Activated B cell treated with CpG ODN at 0.5 μM for 24 hours (primary cell): ENCODE measurements around the gene OTULINL. TPM values are rescaled to one million over a fixed set of nuclear protein-coding genes. Genes with fewer than 3 reads are reported as not detected.

Experiments
- ATAC-seq: fragments of 200-7000 bp; cut with Tn5 transposase; one replicate; pipeline ENCODE4 v1.10.0; 2021; ENCODE audit warnings: low read depth, mild to moderate bottlenecking, moderate library complexity
- CTCF ChIA-PET: fragments of 350-600 bp; sonication (Branson Sonifier 250); formaldehyde crosslinking; loops from one replicate; lab custom pipeline; 2021; ENCODE audit warnings: antibody characterized with exemption; lab: Charles Lee
- POLR2A ChIA-PET: fragments of 350-600 bp; sonication (Branson Sonifier 250); formaldehyde crosslinking; loops from one replicate; lab custom pipeline; 2021; ENCODE audit warnings: antibody characterized with exemption; lab: Charles Lee
- DNase-seq: peaks from one replicate; pipeline ENCODE4 v3.0.0; 2022
- H3K27ac Mint-ChIP-seq: one replicate; pipeline ENCODE4 v1.8.0; 2020; ENCODE audit warnings: mixed read lengths
- H3K27me3 Mint-ChIP-seq: one replicate; pipeline ENCODE4 v1.8.0; 2021; ENCODE audit warnings: mixed read lengths
- H3K36me3 Mint-ChIP-seq: one replicate; pipeline ENCODE4 v1.8.0; 2021; ENCODE audit warnings: low read depth, mixed read lengths
- H3K4me1 Mint-ChIP-seq: one replicate; pipeline ENCODE4 v1.8.0; 2021; ENCODE audit warnings: mixed read lengths
- H3K4me3 Mint-ChIP-seq: one replicate; pipeline ENCODE4 v1.8.0; 2020; ENCODE audit warnings: mild to moderate bottlenecking, mixed read lengths
- H3K9me3 Mint-ChIP-seq: one replicate; pipeline ENCODE4 v1.8.0; 2020; ENCODE audit warnings: mixed read lengths
- intact Hi-C: fragments of 100-400 bp; cut with micrococcal nuclease; formaldehyde crosslinking; loops from one replicate; pipeline ENCODE4 v1.15.1; 2024
- total RNA-seq: library from RNA; stranded (reverse); gene quantifications from 2 replicates; pipeline ENCODE4 v1.2.3, GENCODE V29; 2022
- TF ChIP-seq, protein P1 (sequence below): fragments of 200-600 bp; IDR thresholded peaks from one replicate; pipeline ENCODE4 v1.8.0; 2022; ENCODE audit warnings: antibody characterized with exemption, mild to moderate bottlenecking

The OTULINL gene
- total RNA-seq, 1 donor from 2014 or later: 0.69 TPM

DNA sequence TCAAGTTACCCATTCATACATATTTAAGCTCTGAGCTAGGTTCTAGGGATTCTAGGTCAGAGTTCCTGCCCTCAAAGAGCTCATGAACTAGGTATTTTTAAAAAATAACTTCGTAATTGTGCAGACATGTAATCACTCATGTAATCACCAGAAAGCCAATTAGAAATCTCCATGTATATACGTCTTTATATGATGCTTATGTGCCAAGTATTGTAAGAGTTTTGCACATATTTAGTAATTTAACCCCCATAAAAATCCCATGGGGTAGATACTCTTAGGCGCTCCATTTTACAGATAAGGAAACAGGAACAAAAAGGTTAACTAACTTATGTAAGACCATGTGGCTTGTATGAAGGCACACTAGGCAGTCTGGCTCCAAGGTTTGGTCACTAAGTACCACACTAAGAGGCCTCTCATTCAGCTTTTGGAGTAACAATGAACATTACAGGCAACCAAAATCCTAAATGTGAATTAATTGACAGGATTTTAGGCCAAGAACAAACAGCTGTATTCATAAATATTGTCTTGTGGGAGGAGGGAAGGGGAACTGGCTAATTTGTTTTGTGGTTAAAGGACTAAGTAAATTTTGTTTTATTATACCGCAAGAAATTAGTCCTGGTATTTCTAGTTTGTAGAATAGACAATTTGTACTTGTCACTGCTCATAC, 1.7 kb upstream of the OTULINL start:
- peaks cover 29% of the 10 kb centered on the region for H3K27me3 Mint-ChIP-seq
- H3K27ac Mint-ChIP-seq: no peak overlapping the region
- intact Hi-C loops: loop anchor here (2.0 to 5.0 kb wide), 5 partner anchors 19 to 417 kb away; partner anchors contain the start of gene ANKH
- peaks cover 5% of the 10 kb centered on the region for H3K4me1 Mint-ChIP-seq
- DNase-seq (no peak), ATAC-seq (no peak)
- ChIA-PET CTCF (no interaction called here), POLR2A (no interaction called here)
- H3K36me3 Mint-ChIP-seq: no peaks in the 10 kb centered on the region
- TF ChIP-seq, protein P1, sequence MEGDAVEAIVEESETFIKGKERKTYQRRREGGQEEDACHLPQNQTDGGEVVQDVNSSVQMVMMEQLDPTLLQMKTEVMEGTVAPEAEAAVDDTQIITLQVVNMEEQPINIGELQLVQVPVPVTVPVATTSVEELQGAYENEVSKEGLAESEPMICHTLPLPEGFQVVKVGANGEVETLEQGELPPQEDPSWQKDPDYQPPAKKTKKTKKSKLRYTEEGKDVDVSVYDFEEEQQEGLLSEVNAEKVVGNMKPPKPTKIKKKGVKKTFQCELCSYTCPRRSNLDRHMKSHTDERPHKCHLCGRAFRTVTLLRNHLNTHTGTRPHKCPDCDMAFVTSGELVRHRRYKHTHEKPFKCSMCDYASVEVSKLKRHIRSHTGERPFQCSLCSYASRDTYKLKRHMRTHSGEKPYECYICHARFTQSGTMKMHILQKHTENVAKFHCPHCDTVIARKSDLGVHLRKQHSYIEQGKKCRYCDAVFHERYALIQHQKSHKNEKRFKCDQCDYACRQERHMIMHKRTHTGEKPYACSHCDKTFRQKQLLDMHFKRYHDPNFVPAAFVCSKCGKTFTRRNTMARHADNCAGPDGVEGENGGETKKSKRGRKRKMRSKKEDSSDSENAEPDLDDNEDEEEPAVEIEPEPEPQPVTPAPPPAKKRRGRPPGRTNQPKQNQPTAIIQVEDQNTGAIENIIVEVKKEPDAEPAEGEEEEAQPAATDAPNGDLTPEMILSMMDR: no peak
- H3K4me3 Mint-ChIP-seq: no peak overlapping the region
- no peaks in the 10 kb centered on the region for H3K9me3 Mint-ChIP-seq

DNA sequence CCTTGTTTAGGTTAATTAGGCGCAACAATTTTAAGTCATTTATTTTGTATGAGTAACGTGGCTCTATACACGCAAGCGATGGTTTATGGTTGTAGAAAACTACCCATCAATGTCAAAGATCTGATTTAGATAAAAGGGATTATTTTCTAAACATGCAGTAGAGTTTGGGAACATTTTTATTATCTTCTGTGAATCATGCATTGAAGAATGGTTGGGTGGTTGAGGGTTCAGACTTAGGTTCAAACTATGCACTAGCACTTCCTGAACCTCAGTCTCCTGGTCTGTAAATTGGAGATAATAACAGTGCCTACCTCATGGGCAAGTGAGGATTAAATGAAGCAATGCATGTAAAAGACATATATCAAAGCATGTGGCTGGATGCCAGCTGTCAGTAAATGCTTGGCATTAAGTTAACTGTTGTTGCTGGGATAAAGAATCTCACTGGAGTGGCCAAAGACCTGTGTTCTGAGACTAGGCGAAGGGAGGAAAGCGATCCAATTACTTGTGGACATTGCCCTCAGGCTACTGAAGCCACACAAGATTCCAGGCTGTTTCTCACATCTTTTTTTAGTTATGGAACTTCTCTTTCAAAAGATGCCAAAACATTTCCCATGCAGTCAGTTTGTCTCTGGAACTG, 1.1 kb upstream of the OTULINL start:
- peaks cover 29% of the 10 kb centered on the region for H3K27me3 Mint-ChIP-seq
- H3K36me3 Mint-ChIP-seq: no peaks in the 10 kb centered on the region
- peak overlapping the region; percentile 73 for H3K4me3 Mint-ChIP-seq
- no peak overlapping the region for H3K27ac Mint-ChIP-seq
- DNase-seq: no peak
- ChIA-PET CTCF (no interaction called here), POLR2A (interaction anchor here (0.6 kb wide), 1 partner anchor 593 kb away, joined by 4 read pairs; no protein-coding TSS in a partner anchor)
- TF ChIP-seq, protein P1: no peak
- no peaks in the 10 kb centered on the region for H3K9me3 Mint-ChIP-seq
- no peak for ATAC-seq
- intact Hi-C loops: loop anchor here (1.0 to 5.0 kb wide), 6 partner anchors 20 to 417 kb away; partner anchors contain the start of genes ANKH and OTULIN
- peaks cover 3% of the 10 kb centered on the region for H3K4me1 Mint-ChIP-seq

DNA sequence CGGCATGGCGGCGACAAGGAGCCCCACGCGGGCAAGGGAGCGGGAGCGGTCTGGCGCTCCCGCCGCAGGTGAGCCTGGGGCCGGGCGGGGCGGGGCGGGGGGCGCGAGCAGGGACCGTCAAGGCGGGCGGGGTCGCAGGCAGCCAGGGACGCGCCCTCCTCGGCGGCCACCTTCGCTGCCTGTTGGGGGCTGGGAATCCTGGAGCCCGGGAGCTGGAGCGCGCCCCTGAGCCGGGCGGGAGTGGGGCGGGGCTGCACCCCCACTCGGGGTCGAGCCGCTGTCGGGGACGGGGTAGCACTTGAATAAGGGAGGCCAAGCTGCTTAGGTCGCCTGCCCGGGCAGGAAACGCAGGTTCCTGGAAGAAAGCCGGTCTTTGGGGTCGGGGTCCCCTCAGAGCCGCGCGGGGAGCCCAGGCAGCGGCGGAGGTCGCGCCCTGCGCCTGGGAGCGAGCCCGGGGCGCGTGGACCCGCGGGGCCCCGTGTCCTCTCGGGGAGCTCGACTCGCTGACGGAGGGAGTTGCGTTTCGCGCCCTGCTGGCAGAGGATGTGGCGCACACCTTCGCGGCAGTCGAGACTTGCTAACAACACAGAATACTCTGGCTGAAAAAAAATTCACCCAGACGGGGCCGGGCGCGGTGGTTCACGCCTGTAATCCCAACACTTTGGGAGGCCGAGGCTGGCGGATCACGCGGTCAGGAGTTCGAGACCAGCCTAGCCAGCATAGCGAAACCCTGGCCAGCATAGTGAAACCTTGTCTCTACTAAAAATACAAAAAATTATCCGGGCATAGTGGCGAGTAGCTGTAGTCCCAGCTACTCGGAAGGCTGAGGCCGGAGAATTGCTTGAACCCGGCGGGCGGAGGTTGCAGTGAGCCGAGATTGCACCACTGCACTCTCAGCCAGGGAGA, 552 bp downstream of the OTULINL start:
- peaks cover 3% of the 10 kb centered on the region for H3K4me1 Mint-ChIP-seq
- no peaks in the 10 kb centered on the region for H3K36me3 Mint-ChIP-seq
- peak overlapping the region; percentile 74 for H3K4me3 Mint-ChIP-seq
- H3K27ac Mint-ChIP-seq: no peak overlapping the region
- ChIA-PET POLR2A (no interaction called here), CTCF (interaction anchor here (1.2 kb wide), 1 partner anchor 66 kb away, joined by 5 read pairs; no protein-coding TSS in a partner anchor)
- TF ChIP-seq, protein P1: no peak
- H3K9me3 Mint-ChIP-seq: no peaks in the 10 kb centered on the region
- DNase-seq (peak; percentile 59), ATAC-seq (peak; percentile 55)
- peaks cover 29% of the 10 kb centered on the region for H3K27me3 Mint-ChIP-seq
- intact Hi-C loops: loop anchor here (1.0 to 5.0 kb wide), 6 partner anchors 21 to 415 kb away; partner anchors contain the start of genes ANKH and OTULIN

DNA sequence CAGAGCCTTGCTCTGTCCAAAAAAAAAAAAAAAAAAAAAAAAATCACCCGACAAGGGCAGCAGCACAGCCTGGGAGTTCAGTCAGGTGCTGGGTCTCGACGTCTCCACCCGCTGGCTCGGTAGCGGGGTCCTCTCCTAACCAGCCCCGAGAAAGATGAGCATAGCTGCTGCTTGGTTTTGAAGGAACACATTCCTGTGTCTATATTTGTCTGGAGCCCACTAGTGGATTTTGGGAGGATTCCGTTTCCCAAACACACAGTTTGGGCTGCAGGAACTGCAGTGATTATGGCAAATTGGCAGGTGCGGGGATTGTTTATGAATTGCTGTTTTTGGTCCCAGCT, 1.2 kb downstream of the OTULINL start:
- Mint-ChIP-seq H3K36me3 (no peaks in the 10 kb centered on the region), H3K27me3 (peaks cover 31% of the 10 kb centered on the region), H3K4me1 (peaks cover 3% of the 10 kb centered on the region), H3K4me3 (peak overlapping the region; percentile 74), H3K27ac (no peak overlapping the region), H3K9me3 (no peaks in the 10 kb centered on the region)
- TF ChIP-seq, protein P1: no peak
- no peak for DNase-seq
- ChIA-PET POLR2A (no interaction called here), CTCF (interaction anchor here (1.2 kb wide), 1 partner anchor 66 kb away, joined by 5 read pairs; no protein-coding TSS in a partner anchor)
- intact Hi-C loops: loop anchor here (5.0 kb wide), 3 partner anchors 65 to 415 kb away; no protein-coding TSS in a partner anchor
- ATAC-seq: no peak
